ENCODE measurements around the gene ALPG. TPM values are rescaled to one million over a fixed set of nuclear protein-coding genes. Genes with fewer than 3 reads are reported as not detected.

The ALPG gene
- total RNA-seq, 1 experiment from 2014 or later, result 1.2 TPM

GRCh38 chr2:232387451-232388171 lies 19.0 kb upstream of the ALPG start (continued):
- TF ChIP-seq AR (CRISPR knock-in tag; IDR thresholded peaks at IDR 0.05) (no peak), SOX15 (CRISPR knock-in tag; IDR thresholded peaks at IDR 0.05) (no peak), ZNF232 (CRISPR knock-in tag; IDR thresholded peaks at IDR 0.05) (no peak)

GRCh38 chr2:232388324-232388891 lies 18.2 kb upstream of the ALPG start:
- no peak overlapping the region for H3K27ac Mint-ChIP-seq
- ChIA-PET CTCF (interaction anchor here (0.7 to 1.1 kb wide), 4 partner anchors 21 to 51 kb away, joined by 3 to 6 read pairs (median 4); no protein-coding TSS in a partner anchor), POLR2A (interaction anchor here (1.2 to 1.3 kb wide), 2 partner anchors 32 to 33 kb away, joined by 4 read pairs; no protein-coding TSS in a partner anchor)
- no peaks in the 10 kb centered on the region for H3K9me3 Mint-ChIP-seq
- ATAC-seq (peak; percentile 21), DNase-seq (ENCODE audit: low spot score) (peak; percentile 42)
- no peaks in the 10 kb centered on the region; the same call in 1 of the 2 replicates for H3K36me3 Mint-ChIP-seq
- peak overlapping the region; percentile 68 for H3K4me3 Mint-ChIP-seq
- H3K27me3 Mint-ChIP-seq (ENCODE audit: low read depth), result peaks cover 84% of the 10 kb centered on the region
- peaks cover 19% of the 10 kb centered on the region for H3K4me1 Mint-ChIP-seq
- TF ChIP-seq E2F5 (CRISPR knock-in tag; IDR thresholded peaks at IDR 0.05), result no peak
- no peak for TF ChIP-seq JUN (CRISPR knock-in tag; IDR thresholded peaks at IDR 0.05)
- no peak for TF ChIP-seq CREM (CRISPR knock-in tag; IDR thresholded peaks at IDR 0.05)
- TF ChIP-seq HMGXB4 (CRISPR knock-in tag; IDR thresholded peaks at IDR 0.05), result no peak; the same call in 1 of the 2 replicates
- no peak for TF ChIP-seq OVOL2 (CRISPR knock-in tag; IDR thresholded peaks at IDR 0.05; ENCODE audit: borderline replicate concordance)
- TF ChIP-seq ZNF423 (CRISPR knock-in tag; IDR thresholded peaks at IDR 0.05), result no peak
- no peak for TF ChIP-seq ZNF232 (CRISPR knock-in tag; IDR thresholded peaks at IDR 0.05)
- TF ChIP-seq MLX (CRISPR knock-in tag; IDR thresholded peaks at IDR 0.05), result no peak
- no peak for TF ChIP-seq PRDM15 (CRISPR knock-in tag; IDR thresholded peaks at IDR 0.05)
- no peak for TF ChIP-seq KAT7 (CRISPR knock-in tag; IDR thresholded peaks at IDR 0.05; ENCODE audit: borderline replicate concordance)
- TF ChIP-seq ZBTB43 (CRISPR knock-in tag; IDR thresholded peaks at IDR 0.05), result no peak
- TF ChIP-seq MAX (CRISPR knock-in tag; IDR thresholded peaks at IDR 0.05), result peak; percentile 34; the same call in 1 of the 2 replicates
- TF ChIP-seq IRF1 (CRISPR knock-in tag; IDR thresholded peaks at IDR 0.05), result no peak
- 0 out of 2 replicates have a peak, but pooled peaks have one; percentile 17 for TF ChIP-seq FOXP4 (CRISPR knock-in tag; IDR thresholded peaks at IDR 0.05)
- TF ChIP-seq NFYB (CRISPR knock-in tag; conservative IDR thresholded peaks at IDR 0.05; ENCODE audit: low read depth), result no peak
- no peak for TF ChIP-seq ZNF671 (CRISPR knock-in tag; IDR thresholded peaks at IDR 0.05)
- TF ChIP-seq TEAD1 (CRISPR knock-in tag; IDR thresholded peaks at IDR 0.05), result no peak
- no peak for TF ChIP-seq FOXJ3 (CRISPR knock-in tag; IDR thresholded peaks at IDR 0.05; ENCODE audit: borderline replicate concordance)

Data from WTC11 (cell line).